Vagina (tissue), 2 donors: ENCODE measurements around the gene HOXB5. TPM values are rescaled to one million over a fixed set of nuclear protein-coding genes. Genes with fewer than 3 reads are reported as not detected.
A peak's percentile ranks its signal among the peaks of the same experiment; 100 is the strongest.

Source experiments
- DNase-seq, 2 donors: peaks; one replicate each; pipeline ENCODE4 v3.0.0-alpha.2; 2017; ENCODE audit errors: extremely low spot score in 2 of 2
- H3K27ac ChIP-seq: fragments of 200-600 bp; sonication (generic); one replicate; pipeline ENCODE4 v1.5.1; 2019
- H3K27me3 ChIP-seq: fragments of 200-600 bp; sonication (generic); one replicate; pipeline ENCODE4 v1.5.1; 2019
- H3K36me3 ChIP-seq, 2 donors: fragments of 200-600 bp; sonication (generic); one replicate each; pipeline ENCODE4 v1.5.1; 2017 to 2019
- H3K4me1 ChIP-seq: fragments of 200-600 bp; sonication (generic); one replicate; pipeline ENCODE4 v1.5.1; 2019
- H3K4me3 ChIP-seq, 2 donors: fragments of 200-600 bp; sonication (generic); 1 replicate in 1 of 2; 2 replicates in 1 of 2; pipeline ENCODE4 v1.5.1; 2016 to 2019
- H3K9me3 ChIP-seq: fragments of 200-600 bp; sonication (generic); one replicate; pipeline ENCODE4 v1.5.1; 2019
- CTCF ChIP-seq, 3 experiments: fragments of 450-650 bp in 2 of 3; fragments of 200-600 bp in 1 of 3; sonication (generic) in 1 of 3; IDR thresholded peaks; one replicate each; pipeline ENCODE4 v1.5.1; 2017 to 2019; ENCODE audit warnings: antibody characterized with exemption in 3 of 3, mild to moderate bottlenecking in 2 of 3, moderate library complexity in 2 of 3
- POLR2A ChIP-seq, 2 donors: fragments of 450-650 bp; IDR thresholded peaks; one replicate each; pipeline ENCODE4 v1.6.1; 2017; ENCODE audit warnings: antibody characterized with exemption in 2 of 2, mild to moderate bottlenecking in 2 of 2, moderate library complexity in 2 of 2
- POLR2AphosphoS5 ChIP-seq, 2 donors: sonication (generic); formaldehyde crosslinking; IDR thresholded peaks; one replicate each; pipeline ENCODE4 v1.9.0; 2017; ENCODE audit warnings: antibody characterized with exemption in 2 of 2, mild to moderate bottlenecking in 2 of 2, low read depth in 1 of 2; ENCODE audit not compliant: insufficient read depth in 1 of 2
- intact Hi-C: fragments of 100-400 bp; cut with DNase I; formaldehyde crosslinking; loops from one replicate; pipeline ENCODE4 v1.15.1; 2023
- total RNA-seq: library from RNA; depleted of rRNA; stranded (reverse); fragments of >200 nt; gene quantifications from one replicate; pipeline ENCODE4 v1.2.3, GENCODE V29; 2016

The HOXB5 gene
- total RNA-seq, 1 donor from 2014 or later = 0.74 TPM

GRCh38 chr17:48616717-48617470 lies 23.3 kb upstream of the HOXB5 start:
- Histone ChIP-seq H3K27ac (no peak overlapping the region), H3K4me1 (peaks cover 18% of the 10 kb centered on the region), H3K9me3 (no peaks in the 10 kb centered on the region), H3K4me3 (no peak overlapping the region), H3K27me3 (peaks cover 18% of the 10 kb centered on the region), H3K36me3 (no peaks in the 10 kb centered on the region)
- no peak for DNase-seq
- intact Hi-C loops = no loop called here
- TF ChIP-seq POLR2AphosphoS5 (IDR thresholded peaks at IDR 0.05; ENCODE audit: insufficient read depth in 1 of 2, low read depth in 1 of 2) (no peak), CTCF (IDR thresholded peaks at IDR 0.05) (no peak), POLR2A (IDR thresholded peaks at IDR 0.05) (no peak)

- Histone ChIP-seq H3K36me3 (no peaks in the 10 kb centered on the region), H3K4me1 (peaks cover 26% of the 10 kb centered on the region), H3K4me3 (no peak overlapping the region), H3K9me3 (no peaks in the 10 kb centered on the region), H3K27me3 (peaks cover 18% of the 10 kb centered on the region), H3K27ac (no peak overlapping the region)
- intact Hi-C loops = no loop called here
- no peak for TF ChIP-seq CTCF (IDR thresholded peaks at IDR 0.05)
- TF ChIP-seq POLR2AphosphoS5 (IDR thresholded peaks at IDR 0.05; ENCODE audit: insufficient read depth in 1 of 2, low read depth in 1 of 2) = no peak
- TF ChIP-seq POLR2A (IDR thresholded peaks at IDR 0.05) = no peak
- DNase-seq = no peak
Observed at GRCh38 chr17:48615963-48616716, 22.6 kb upstream of the HOXB5 start.

GRCh38 chr17:48615047-48615962 lies 21.7 kb upstream of the HOXB5 start, which contains the start of gene HOXB8:
Gene HOXB8 (minus strand): TSS chr17:48615292. CDS start chr17:48614704, 588 bp downstream.
- DNase-seq = no peak
- Histone ChIP-seq H3K9me3 (no peaks in the 10 kb centered on the region), H3K36me3 (no peaks in the 10 kb centered on the region), H3K27ac (no peak within 1 kb of the TSS), H3K4me1 (peaks cover 34% of the 10 kb centered on the region), H3K4me3 (peak within 1 kb of the TSS; percentile 36 to 60), H3K27me3 (peaks cover 18% of the 10 kb centered on the region)
- intact Hi-C loops = no loop called here
- no peak for TF ChIP-seq CTCF (IDR thresholded peaks at IDR 0.05)
- no peak for TF ChIP-seq POLR2AphosphoS5 (IDR thresholded peaks at IDR 0.05; ENCODE audit: insufficient read depth in 1 of 2, low read depth in 1 of 2)
- TF ChIP-seq POLR2A (IDR thresholded peaks at IDR 0.05) = no peak

GRCh38 chr17:48613862-48614694 lies 20.5 kb upstream of the HOXB5 start:
- Histone ChIP-seq H3K27me3 (peaks cover 18% of the 10 kb centered on the region), H3K27ac (peak overlapping the region; percentile 37), H3K4me3 (peak overlapping the region; percentile 36 to 60), H3K4me1 (peaks cover 37% of the 10 kb centered on the region), H3K9me3 (no peaks in the 10 kb centered on the region), H3K36me3 (no peaks in the 10 kb centered on the region)
- TF ChIP-seq POLR2AphosphoS5 (IDR thresholded peaks at IDR 0.05; ENCODE audit: insufficient read depth in 1 of 2, low read depth in 1 of 2) = peak in 1 of 2 donors; percentile 21
- TF ChIP-seq POLR2A (IDR thresholded peaks at IDR 0.05) = no peak
- intact Hi-C loops = no loop called here
- DNase-seq = no peak
